Activated CD8-positive, alpha-beta T cell treated with anti-CD3 and anti-CD28 coated beads for 36 hours (primary cell): ENCODE results near the gene MARS1. TPM values are rescaled to one million over a fixed set of nuclear protein-coding genes. Genes with fewer than 3 reads are reported as not detected.
A peak's percentile ranks its signal among the peaks of the same experiment; 100 is the strongest.
"Not testable (repeated sequence)": the region's sequence is repeated elsewhere in the genome, so short reads cannot be mapped to it uniquely, and the experiment has no call there.

Experiments used
- ATAC-seq: fragments of 200-7000 bp; cut with Tn5 transposase; one replicate; pipeline ENCODE4 v1.10.0; 2021; ENCODE audit warnings: mild to moderate bottlenecking, moderate library complexity
- CTCF ChIA-PET: fragments of 350-600 bp; sonication (Branson Sonifier 250); formaldehyde crosslinking; loops from one replicate; lab custom pipeline; 2021; ENCODE audit warnings: antibody characterized with exemption; lab: Charles Lee
- POLR2A ChIA-PET: fragments of 350-600 bp; sonication (Branson Sonifier 250); formaldehyde crosslinking; loops from one replicate; lab custom pipeline; 2021; ENCODE audit warnings: antibody characterized with exemption; lab: Charles Lee
- DNase-seq: peaks from one replicate; pipeline ENCODE4 v3.0.0-alpha.2; 2020
- H3K27ac Mint-ChIP-seq: one replicate; pipeline ENCODE4 v1.8.0; 2021; ENCODE audit warnings: mild to moderate bottlenecking, mixed read lengths
- H3K27me3 Mint-ChIP-seq: one replicate; pipeline ENCODE4 v1.8.0; 2021; ENCODE audit warnings: mixed read lengths
- H3K36me3 Mint-ChIP-seq: one replicate; pipeline ENCODE4 v1.8.0; 2021; ENCODE audit warnings: low read depth, mixed read lengths
- H3K4me1 Mint-ChIP-seq: one replicate; pipeline ENCODE4 v1.8.0; 2021; ENCODE audit warnings: low read depth, mixed read lengths
- H3K4me3 Mint-ChIP-seq: one replicate; pipeline ENCODE4 v1.8.0; 2021; ENCODE audit warnings: mild to moderate bottlenecking, moderate library complexity, mixed read lengths
- H3K9me3 Mint-ChIP-seq: one replicate; pipeline ENCODE4 v1.8.0; 2021; ENCODE audit warnings: mixed read lengths
- intact Hi-C: fragments of 100-400 bp; cut with micrococcal nuclease; formaldehyde crosslinking; loops from one replicate; pipeline ENCODE4 v1.10.0; 2022
- total RNA-seq, 2 experiments: library from RNA; stranded (reverse); gene quantifications; one replicate each; pipeline ENCODE4 v1.2.3, GENCODE V29; 2021
- TF ChIP-seq, protein P1 (sequence below): fragments of 200-600 bp; IDR thresholded peaks from one replicate; pipeline ENCODE4 v1.8.0; 2022; ENCODE audit warnings: antibody characterized with exemption, mild to moderate bottlenecking

Gene MARS1
- total RNA-seq, 2 experiments from 2014 or later = 343 to 345 TPM

DNA sequence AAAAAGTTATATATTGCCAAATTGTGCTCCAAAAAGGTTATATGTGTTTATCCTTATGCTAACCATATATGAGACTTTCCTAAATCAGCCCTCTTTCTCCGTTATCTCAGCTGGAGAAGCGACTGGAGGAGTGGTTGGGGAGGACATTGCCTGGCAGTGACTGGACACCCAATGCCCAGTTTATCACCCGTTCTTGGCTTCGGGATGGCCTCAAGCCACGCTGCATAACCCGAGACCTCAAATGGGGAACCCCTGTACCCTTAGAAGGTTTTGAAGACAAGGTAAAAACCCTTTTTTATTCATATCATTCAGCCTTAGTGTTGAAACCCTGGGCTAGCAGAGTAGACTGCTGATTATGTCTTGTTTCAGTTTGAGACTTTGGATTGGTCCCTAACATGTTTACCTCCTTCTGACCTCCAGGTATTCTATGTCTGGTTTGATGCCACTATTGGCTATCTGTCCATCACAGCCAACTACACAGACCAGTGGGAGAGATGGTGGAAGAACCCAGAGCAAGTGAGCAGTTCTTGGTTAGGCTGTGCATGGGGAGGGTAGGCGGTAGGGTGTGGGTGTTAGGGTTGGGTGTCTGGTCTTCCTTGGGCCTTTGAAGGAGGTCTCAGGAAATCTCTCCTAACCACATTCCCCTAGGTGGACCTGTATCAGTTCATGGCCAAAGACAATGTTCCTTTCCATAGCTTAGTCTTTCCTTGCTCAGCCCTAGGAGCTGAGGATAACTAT is 23.9 kb downstream of the MARS1 start:
- DNase-seq = no peak
- CTCF ChIA-PET = interaction anchor here (0.6 kb wide), 1 partner anchor 20 kb away, joined by 3 read pairs; no protein-coding TSS in a partner anchor
- POLR2A ChIA-PET = interaction anchor here (0.7 to 2.0 kb wide), 4 partner anchors 22 to 35 kb away, joined by 3 to 6 read pairs (median 4); partner anchors contain the start of genes ARHGAP9 and MARS1
- H3K36me3 Mint-ChIP-seq = peaks cover 60% of the 10 kb centered on the region
- H3K4me1 Mint-ChIP-seq = peaks cover 7% of the 10 kb centered on the region
- no peaks in the 10 kb centered on the region for H3K27me3 Mint-ChIP-seq
- H3K9me3 Mint-ChIP-seq = no peaks in the 10 kb centered on the region
- TF ChIP-seq, protein P1, sequence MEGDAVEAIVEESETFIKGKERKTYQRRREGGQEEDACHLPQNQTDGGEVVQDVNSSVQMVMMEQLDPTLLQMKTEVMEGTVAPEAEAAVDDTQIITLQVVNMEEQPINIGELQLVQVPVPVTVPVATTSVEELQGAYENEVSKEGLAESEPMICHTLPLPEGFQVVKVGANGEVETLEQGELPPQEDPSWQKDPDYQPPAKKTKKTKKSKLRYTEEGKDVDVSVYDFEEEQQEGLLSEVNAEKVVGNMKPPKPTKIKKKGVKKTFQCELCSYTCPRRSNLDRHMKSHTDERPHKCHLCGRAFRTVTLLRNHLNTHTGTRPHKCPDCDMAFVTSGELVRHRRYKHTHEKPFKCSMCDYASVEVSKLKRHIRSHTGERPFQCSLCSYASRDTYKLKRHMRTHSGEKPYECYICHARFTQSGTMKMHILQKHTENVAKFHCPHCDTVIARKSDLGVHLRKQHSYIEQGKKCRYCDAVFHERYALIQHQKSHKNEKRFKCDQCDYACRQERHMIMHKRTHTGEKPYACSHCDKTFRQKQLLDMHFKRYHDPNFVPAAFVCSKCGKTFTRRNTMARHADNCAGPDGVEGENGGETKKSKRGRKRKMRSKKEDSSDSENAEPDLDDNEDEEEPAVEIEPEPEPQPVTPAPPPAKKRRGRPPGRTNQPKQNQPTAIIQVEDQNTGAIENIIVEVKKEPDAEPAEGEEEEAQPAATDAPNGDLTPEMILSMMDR = no peak
- no peak for ATAC-seq
- intact Hi-C loops = no loop called here
- peak overlapping the region; percentile 57 for H3K27ac Mint-ChIP-seq
- H3K4me3 Mint-ChIP-seq = no peak overlapping the region

DNA sequence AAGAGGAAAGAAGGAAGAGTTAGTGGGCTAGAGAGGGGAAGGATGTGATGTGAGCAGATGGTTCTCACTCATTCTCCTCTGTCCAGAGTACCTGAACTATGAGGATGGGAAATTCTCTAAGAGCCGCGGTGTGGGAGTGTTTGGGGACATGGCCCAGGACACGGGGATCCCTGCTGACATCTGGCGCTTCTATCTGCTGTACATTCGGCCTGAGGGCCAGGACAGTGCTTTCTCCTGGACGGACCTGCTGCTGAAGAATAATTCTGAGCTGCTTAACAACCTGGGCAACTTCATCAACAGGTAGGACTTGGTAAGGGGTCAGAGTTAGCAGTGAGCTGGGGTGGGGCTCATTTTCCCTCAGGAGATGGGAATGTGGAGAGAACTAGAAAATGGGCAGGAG is 24.8 kb downstream of the MARS1 start:
- intact Hi-C loops = no loop called here
- CTCF ChIA-PET = interaction anchor here (1.0 kb wide), 1 partner anchor 54 kb away, joined by 3 read pairs; the partner anchor contains the start of gene GLI1
- TF ChIP-seq, protein P1 = no peak
- H3K4me1 Mint-ChIP-seq = peaks cover 16% of the 10 kb centered on the region
- H3K27me3 Mint-ChIP-seq = no peaks in the 10 kb centered on the region
- ATAC-seq (no peak), DNase-seq (no peak)
- H3K27ac Mint-ChIP-seq = peak overlapping the region; percentile 57
- POLR2A ChIA-PET = interaction anchor here (0.7 to 2.0 kb wide), 4 partner anchors 8 to 33 kb away, joined by 3 to 6 read pairs (median 4); partner anchors contain the start of genes ARHGAP9 and MARS1
- H3K36me3 Mint-ChIP-seq = peaks cover 68% of the 10 kb centered on the region
- H3K4me3 Mint-ChIP-seq = no peak overlapping the region
- no peaks in the 10 kb centered on the region for H3K9me3 Mint-ChIP-seq

DNA sequence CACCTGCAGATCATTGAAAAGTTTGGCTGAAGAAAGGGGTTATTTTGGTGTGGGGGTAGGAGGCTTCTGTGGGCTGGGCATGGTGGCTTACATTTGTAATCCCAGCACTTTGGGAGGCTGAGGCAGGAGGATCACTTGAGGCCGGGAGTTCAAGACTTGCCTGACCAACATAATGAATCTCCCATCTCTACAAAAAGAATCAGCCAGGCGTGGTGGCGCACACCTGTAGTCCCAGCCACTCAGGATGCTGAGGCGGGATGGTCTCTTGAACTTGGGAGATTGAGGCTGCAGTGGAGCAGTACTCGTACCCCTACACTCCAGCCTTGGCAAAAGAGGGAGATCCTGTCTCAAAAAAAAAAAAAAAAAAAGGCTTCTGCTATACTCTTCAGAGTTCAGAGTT is 25.4 kb downstream of the MARS1 start:
- Mint-ChIP-seq H3K27ac (peak overlapping the region; percentile 57), H3K36me3 (peaks cover 68% of the 10 kb centered on the region), H3K4me1 (peaks cover 20% of the 10 kb centered on the region), H3K27me3 (no peaks in the 10 kb centered on the region), H3K4me3 (no peak overlapping the region), H3K9me3 (no peaks in the 10 kb centered on the region)
- POLR2A ChIA-PET = interaction anchor here (0.8 to 2.0 kb wide), 3 partner anchors 8 to 33 kb away, joined by 3 to 6 read pairs (median 4); partner anchors contain the start of genes ARHGAP9 and MARS1
- intact Hi-C loops = no loop called here
- TF ChIP-seq, protein P1 = no peak
- CTCF ChIA-PET = interaction anchor here (1.0 kb wide), 1 partner anchor 54 kb away, joined by 3 read pairs; the partner anchor contains the start of gene GLI1
- DNase-seq = no peak
- no peak for ATAC-seq

DNA sequence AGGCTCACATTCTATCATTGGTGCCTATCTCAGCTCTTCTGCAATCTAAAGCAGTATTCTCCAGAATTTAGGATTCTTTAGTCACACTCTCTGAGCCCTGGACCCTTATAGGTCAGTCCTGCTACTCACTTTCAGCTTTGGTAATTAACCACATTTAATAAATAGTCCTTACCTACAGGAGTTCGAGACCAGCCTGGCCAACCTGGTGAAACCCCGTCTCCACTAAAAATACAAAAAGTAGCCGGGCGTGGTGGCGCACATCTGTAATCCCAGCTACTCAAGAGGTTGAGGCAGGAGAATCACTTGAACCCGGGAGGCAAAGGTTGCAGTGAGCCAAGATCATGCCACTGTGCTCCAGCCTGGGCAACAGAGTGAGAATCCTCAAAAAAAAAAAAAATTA is 25.8 kb downstream of the MARS1 start:
- H3K27me3 Mint-ChIP-seq, intact Hi-C loops, ATAC-seq, DNase-seq, H3K9me3 Mint-ChIP-seq, H3K4me3 Mint-ChIP-seq: not testable (repeated sequence)
- H3K27ac Mint-ChIP-seq = peak overlapping the region; percentile 57
- peaks cover 23% of the 10 kb centered on the region for H3K4me1 Mint-ChIP-seq
- ChIA-PET POLR2A (interaction anchor here (2.0 kb wide), 1 partner anchor 34 kb away, joined by 6 read pairs; the partner anchor contains the start of gene ARHGAP9), CTCF (interaction anchor here (1.0 kb wide), 1 partner anchor 55 kb away, joined by 3 read pairs; the partner anchor contains the start of gene GLI1)
- peaks cover 72% of the 10 kb centered on the region for H3K36me3 Mint-ChIP-seq

DNA sequence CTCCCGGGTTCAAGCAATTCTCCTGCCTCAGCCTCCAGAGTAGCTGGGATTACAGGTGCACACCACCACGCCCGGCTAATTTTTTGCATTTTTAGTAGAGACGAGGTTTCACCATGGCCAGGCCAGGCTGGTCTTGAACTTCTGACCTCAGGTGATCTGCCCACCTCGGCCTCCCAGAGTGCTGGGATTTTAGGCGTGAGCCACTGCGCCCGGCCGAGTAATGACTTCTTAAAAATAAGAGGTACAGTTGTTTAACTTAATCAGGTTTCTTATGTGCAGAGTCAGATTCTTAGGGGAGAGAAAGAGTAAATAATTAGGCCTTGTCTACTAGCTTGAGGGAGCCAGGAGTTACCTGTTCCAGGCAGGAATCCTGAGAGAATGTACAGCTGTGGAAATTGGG is 26.4 kb downstream of the MARS1 start:
- H3K9me3 Mint-ChIP-seq, H3K27me3 Mint-ChIP-seq, H3K4me3 Mint-ChIP-seq, DNase-seq, ATAC-seq, intact Hi-C loops: not testable (repeated sequence)
- POLR2A ChIA-PET = interaction anchor here (0.7 to 1.4 kb wide), 6 partner anchors 9 to 37 kb away, joined by 3 to 5 read pairs (median 4); partner anchors contain the start of gene ARHGAP9
- peaks cover 74% of the 10 kb centered on the region for H3K36me3 Mint-ChIP-seq
- H3K4me1 Mint-ChIP-seq = peaks cover 29% of the 10 kb centered on the region
- CTCF ChIA-PET = interaction anchor here (0.7 to 2.0 kb wide), 4 partner anchors 10 to 58 kb away, joined by 3 to 9 read pairs (median 4); no protein-coding TSS in a partner anchor
- H3K27ac Mint-ChIP-seq = peak overlapping the region; percentile 23
